Upper lobe of left lung (tissue), 6 donors: ENCODE data around the gene LRPPRC. TPM values are rescaled to one million over a fixed set of nuclear protein-coding genes. Genes with fewer than 3 reads are reported as not detected.
"Not testable (repeated sequence)": the region's sequence is repeated elsewhere in the genome, so short reads cannot be mapped to it uniquely, and the experiment has no call there.

Experiments
- ATAC-seq, 2 donors: fragments of 200-7000 bp; cut with Tn5 transposase; one replicate each; pipeline ENCODE4 v1.9.1; 2022; ENCODE audit warnings: mild to moderate bottlenecking in 2 of 2, moderate library complexity in 2 of 2; ENCODE audit not compliant: low FRiP score in 2 of 2
- DNase-seq, 2 donors: peaks; one replicate each; pipeline ENCODE4 v3.0.0-alpha.2; 2019 to 2020
- H3K27ac ChIP-seq, 4 donors: fragments of 200-600 bp; sonication (generic); one replicate each; pipeline ENCODE4 v1.5.1; 2016 to 2019
- H3K27me3 ChIP-seq, 4 donors: fragments of 200-600 bp; sonication (generic); one replicate each; pipeline ENCODE4 v1.5.1; 2017 to 2019
- H3K36me3 ChIP-seq, 4 donors: fragments of 200-600 bp; sonication (generic); one replicate each; pipeline ENCODE4 v1.5.1; 2016 to 2019
- H3K4me1 ChIP-seq, 4 donors: fragments of 200-600 bp; sonication (generic); one replicate each; pipeline ENCODE4 v1.5.1; 2018 to 2019
- H3K4me3 ChIP-seq, 4 donors: fragments of 200-600 bp; sonication (generic); one replicate each; pipeline ENCODE4 v1.5.1; 2017 to 2019; ENCODE audit warnings: mild to moderate bottlenecking in 2 of 4, moderate library complexity in 1 of 4
- H3K9me3 ChIP-seq, 4 donors: fragments of 200-600 bp; sonication (generic); one replicate each; pipeline ENCODE4 v1.5.1; 2018 to 2019
- EP300 ChIP-seq, 4 donors: sonication (generic); formaldehyde crosslinking; IDR thresholded peaks; one replicate each; pipeline ENCODE4 v1.5.1; 2017; ENCODE audit warnings: antibody characterized with exemption in 4 of 4, control low read depth in 2 of 4
- POLR2A ChIP-seq, 4 donors: fragments of 450-650 bp; IDR thresholded peaks; one replicate each; pipeline ENCODE4 v1.5.1; 2016 to 2017; ENCODE audit warnings: antibody characterized with exemption in 4 of 4, mild to moderate bottlenecking in 2 of 4
- POLR2AphosphoS5 ChIP-seq, 2 donors: sonication (generic); formaldehyde crosslinking; IDR thresholded peaks; one replicate each; pipeline ENCODE4 v1.5.1; 2017; ENCODE audit warnings: antibody characterized with exemption in 2 of 2
- WGBS, 2 donors: methylation state at CpG; one replicate each; pipeline ENCODE4 v1.1.5; 2017 to 2018; 5-methylcytosine and 5-hydroxymethylcytosine counted together
- total RNA-seq, 6 donors: library from RNA; depleted of rRNA in 4 of 6; stranded (reverse); fragments of >200 nt in 4 of 6; gene quantifications; one replicate each; pipeline versions ENCODE4 v1.1.0 to v1.2.1, GENCODE V29; 2016 to 2021
- TF ChIP-seq, protein P1 (sequence below), 6 experiments: fragments of 450-650 bp in 4 of 6; fragments of 200-600 bp in 2 of 6; sonication (generic) in 2 of 6; IDR thresholded peaks; one replicate each; pipeline ENCODE4 v1.5.1; 2016 to 2019; ENCODE audit warnings: antibody characterized with exemption in 6 of 6
- donor health status: DM: no; HTN: no; CAD: no; lungs with moderate emphysema.
- donor health status: DM: no; HTN: yes; CAD: no; lungs with severe emphysema.

LRPPRC gene
- total RNA-seq, 6 donors from 2014 or later: 29.3 to 86.2 (median 47.2) TPM

DNA sequence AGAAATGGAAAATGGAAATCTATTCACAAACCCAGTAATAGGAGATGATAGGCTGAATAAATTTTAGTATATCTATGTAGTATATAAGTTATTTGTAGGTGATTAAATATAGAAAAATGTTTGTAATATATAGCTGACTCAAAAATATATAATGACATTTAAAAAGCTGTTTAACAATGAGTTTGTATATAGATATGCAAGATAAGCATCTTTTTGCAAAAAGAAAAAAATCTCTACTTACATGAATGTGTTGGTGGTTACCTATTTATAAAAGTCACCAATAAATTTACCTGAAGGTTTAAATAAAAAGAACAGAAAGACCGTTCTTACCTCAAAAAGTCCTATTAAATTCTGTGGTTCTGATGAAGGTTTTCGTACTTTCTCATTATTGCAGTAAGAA lies 71.3 kb downstream of the LRPPRC start:
- WGBS, 2 donors: 87 to 96% methylated on average over 2 of the region's 2 CpGs
- DNase-seq: no peak
- TF ChIP-seq POLR2A (IDR thresholded peaks at IDR 0.05) (no peak), POLR2AphosphoS5 (IDR thresholded peaks at IDR 0.05) (no peak), EP300 (IDR thresholded peaks at IDR 0.05) (no peak)
- TF ChIP-seq, protein P1, sequence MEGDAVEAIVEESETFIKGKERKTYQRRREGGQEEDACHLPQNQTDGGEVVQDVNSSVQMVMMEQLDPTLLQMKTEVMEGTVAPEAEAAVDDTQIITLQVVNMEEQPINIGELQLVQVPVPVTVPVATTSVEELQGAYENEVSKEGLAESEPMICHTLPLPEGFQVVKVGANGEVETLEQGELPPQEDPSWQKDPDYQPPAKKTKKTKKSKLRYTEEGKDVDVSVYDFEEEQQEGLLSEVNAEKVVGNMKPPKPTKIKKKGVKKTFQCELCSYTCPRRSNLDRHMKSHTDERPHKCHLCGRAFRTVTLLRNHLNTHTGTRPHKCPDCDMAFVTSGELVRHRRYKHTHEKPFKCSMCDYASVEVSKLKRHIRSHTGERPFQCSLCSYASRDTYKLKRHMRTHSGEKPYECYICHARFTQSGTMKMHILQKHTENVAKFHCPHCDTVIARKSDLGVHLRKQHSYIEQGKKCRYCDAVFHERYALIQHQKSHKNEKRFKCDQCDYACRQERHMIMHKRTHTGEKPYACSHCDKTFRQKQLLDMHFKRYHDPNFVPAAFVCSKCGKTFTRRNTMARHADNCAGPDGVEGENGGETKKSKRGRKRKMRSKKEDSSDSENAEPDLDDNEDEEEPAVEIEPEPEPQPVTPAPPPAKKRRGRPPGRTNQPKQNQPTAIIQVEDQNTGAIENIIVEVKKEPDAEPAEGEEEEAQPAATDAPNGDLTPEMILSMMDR (IDR thresholded peaks at IDR 0.05): no peak

DNA sequence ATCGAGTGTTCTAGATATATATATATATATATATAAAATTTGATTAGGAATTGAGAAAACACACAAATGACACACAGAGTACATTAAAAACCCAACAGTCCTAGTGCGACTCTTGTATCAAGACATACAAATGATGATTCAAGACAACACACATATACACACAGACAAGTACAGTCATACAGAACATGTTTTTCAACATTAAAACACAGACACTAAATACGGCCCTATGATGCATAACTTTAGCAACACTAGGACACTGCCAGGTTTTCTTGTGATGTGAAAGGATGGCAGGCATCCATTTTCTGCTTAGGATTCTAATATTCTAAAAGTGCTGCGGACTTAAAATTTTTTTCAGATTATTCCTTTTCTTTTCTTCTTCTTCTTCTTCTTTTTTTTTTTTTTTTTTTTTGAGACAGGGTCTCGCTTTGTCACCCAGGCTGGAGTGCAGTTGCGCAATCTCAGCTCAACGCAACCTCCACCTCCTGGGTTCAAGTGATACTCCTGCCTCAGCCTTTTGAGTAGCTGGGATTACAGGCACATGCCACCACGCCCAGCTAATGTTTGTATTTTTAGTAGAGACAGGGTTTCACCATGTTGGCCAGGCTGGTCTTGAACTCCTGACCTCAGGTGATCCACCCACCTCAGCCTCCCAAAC lies 84.5 kb downstream of the LRPPRC start:
- not testable (repeated sequence) for H3K27ac ChIP-seq, DNase-seq, H3K4me3 ChIP-seq, ATAC-seq, H3K4me1 ChIP-seq, H3K9me3 ChIP-seq, H3K27me3 ChIP-seq
- WGBS, 2 donors: 82 to 89% methylated on average over 8 of the region's 8 CpGs
- peaks cover 0 to 50% (median 10%) of the 10 kb centered on the region in 4 donors for H3K36me3 ChIP-seq

More for the DNA sequence above, 71.3 kb downstream of the LRPPRC start:
- Histone ChIP-seq H3K36me3 (peaks cover 0 to 61% (median 16%) of the 10 kb centered on the region in 4 donors), H3K9me3 (no peaks in the 10 kb centered on the region), H3K27ac (no peak overlapping the region), H3K27me3 (no peaks in the 10 kb centered on the region), H3K4me3 (no peak overlapping the region), H3K4me1 (no peaks in the 10 kb centered on the region)
- ATAC-seq: no peak

DNA sequence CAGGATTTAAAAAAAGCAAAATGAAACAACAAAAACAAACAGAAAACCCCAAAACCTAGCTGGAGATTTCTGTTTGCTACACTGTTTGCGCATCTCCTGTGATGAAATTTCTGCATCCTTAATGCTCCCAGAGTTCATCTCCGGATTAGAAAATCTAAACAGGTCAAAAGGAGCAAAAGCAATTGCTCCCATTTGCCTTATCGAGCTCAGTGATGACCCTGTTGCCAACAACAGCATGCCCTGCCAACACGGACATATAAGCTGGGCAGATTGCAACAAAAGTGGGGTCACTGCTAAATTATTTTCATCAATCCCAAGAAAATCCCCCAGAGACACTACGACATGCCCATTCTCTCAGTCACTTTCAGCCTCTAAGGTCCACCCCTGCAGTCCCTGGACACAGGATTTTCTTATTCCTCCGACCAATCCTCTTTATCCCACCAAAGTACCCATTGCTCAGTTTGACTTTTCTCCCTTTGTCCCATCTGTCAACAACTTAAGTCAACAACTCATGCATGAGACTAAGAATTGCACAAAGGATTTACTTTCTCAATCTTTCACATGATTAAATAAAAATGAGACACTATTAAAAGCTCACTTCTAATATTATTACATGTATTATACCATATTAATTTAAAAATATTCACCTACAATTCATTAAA lies 89.2 kb downstream of the LRPPRC start:
- no peak overlapping the region for H3K4me3 ChIP-seq
- H3K36me3 ChIP-seq: peaks cover 0 to 48% (median 2%) of the 10 kb centered on the region in 4 donors
- WGBS, 2 donors: 91 to 92% methylated on average over 6 of the region's 6 CpGs
- no peaks in the 10 kb centered on the region for H3K27me3 ChIP-seq
- no peaks in the 10 kb centered on the region for H3K4me1 ChIP-seq
- DNase-seq (no peak), ATAC-seq (no peak)
- H3K27ac ChIP-seq: no peak overlapping the region
- TF ChIP-seq EP300 (IDR thresholded peaks at IDR 0.05) (no peak), POLR2AphosphoS5 (IDR thresholded peaks at IDR 0.05) (no peak), POLR2A (IDR thresholded peaks at IDR 0.05) (no peak)
- TF ChIP-seq, protein P1 (IDR thresholded peaks at IDR 0.05): no peak
- H3K9me3 ChIP-seq: no peaks in the 10 kb centered on the region

DNA sequence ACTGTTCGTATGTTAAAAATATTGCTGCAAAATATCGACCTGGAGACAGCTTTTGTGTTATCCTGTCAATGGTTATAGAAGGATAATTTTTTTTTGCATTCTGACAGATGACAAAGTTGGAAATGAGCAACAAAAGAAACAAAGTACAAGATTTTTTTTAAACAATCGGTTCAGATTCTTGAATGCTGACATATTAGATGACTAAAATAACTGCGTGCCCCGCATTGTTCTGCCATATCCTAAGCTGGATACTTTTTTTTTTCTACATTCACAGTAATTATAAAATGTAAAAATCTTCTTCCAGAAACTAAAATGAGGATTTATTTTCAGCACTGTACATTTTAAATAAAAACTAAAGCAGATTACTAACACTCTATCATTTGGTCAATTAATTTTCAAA lies 89.9 kb downstream of the LRPPRC start:
- TF ChIP-seq POLR2A (IDR thresholded peaks at IDR 0.05): no peak
- no peak for TF ChIP-seq EP300 (IDR thresholded peaks at IDR 0.05)
- TF ChIP-seq POLR2AphosphoS5 (IDR thresholded peaks at IDR 0.05): no peak
- TF ChIP-seq, protein P1 (IDR thresholded peaks at IDR 0.05): no peak
- Histone ChIP-seq H3K4me1 (no peaks in the 10 kb centered on the region), H3K36me3 (peaks cover 0 to 52% (median 3%) of the 10 kb centered on the region in 4 donors), H3K4me3 (no peak overlapping the region), H3K27me3 (no peaks in the 10 kb centered on the region), H3K9me3 (no peaks in the 10 kb centered on the region), H3K27ac (no peak overlapping the region)
- 91 to 94% methylated on average over 5 of the region's 5 CpGs for WGBS, 2 donors
- ATAC-seq (no peak), DNase-seq (no peak)

DNA sequence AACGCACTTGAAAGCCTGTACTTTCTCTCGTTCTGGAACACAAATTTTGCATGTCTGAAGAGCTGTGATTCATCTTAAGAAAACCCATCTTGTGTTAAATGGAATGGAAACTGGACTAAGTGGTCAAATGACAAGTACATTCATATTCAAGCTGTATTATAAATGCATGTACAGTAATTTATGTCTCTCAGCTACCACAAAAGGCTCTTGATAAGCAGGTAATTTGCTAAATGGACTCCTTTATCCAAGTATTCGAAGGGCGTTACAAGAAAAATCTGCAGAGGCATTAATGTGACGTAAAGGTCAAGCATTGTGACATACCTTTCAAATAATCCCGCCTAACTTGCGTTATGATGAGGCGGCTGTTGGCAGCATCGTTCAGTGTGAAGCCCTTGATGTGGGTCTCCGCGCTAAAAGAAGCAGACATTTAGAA lies 90.4 kb downstream of the LRPPRC start:
- TF ChIP-seq, protein P1 (IDR thresholded peaks at IDR 0.05): no peak
- TF ChIP-seq POLR2A (IDR thresholded peaks at IDR 0.05): no peak
- no peak for TF ChIP-seq POLR2AphosphoS5 (IDR thresholded peaks at IDR 0.05)
- TF ChIP-seq EP300 (IDR thresholded peaks at IDR 0.05): no peak
- Histone ChIP-seq H3K9me3 (no peaks in the 10 kb centered on the region), H3K27me3 (no peaks in the 10 kb centered on the region), H3K4me3 (no peak overlapping the region), H3K27ac (no peak overlapping the region), H3K4me1 (no peaks in the 10 kb centered on the region), H3K36me3 (peaks cover 0 to 48% (median 4%) of the 10 kb centered on the region in 4 donors)
- DNase-seq (no peak), ATAC-seq (no peak)
- 93% methylated on average over 11 of the region's 11 CpGs for WGBS, 2 donors
